Measurements from ENCODE around the gene ARHGAP22. TPM values are rescaled to one million over a fixed set of nuclear protein-coding genes. Genes with fewer than 3 reads are reported as not detected.

Gene ARHGAP22
- total and polyA plus RNA-seq, 2 of the 4 experiments (the other 2 are of a cell fraction): 28.3 to 30.2 TPM

- Histone ChIP-seq H3K4me3 (ENCODE audit: insufficient read depth, low read depth, low read length) (no peak overlapping the region), H2BK15ac (ENCODE audit: low read depth, low read length) (no peak overlapping the region), H3K4me2 (ENCODE audit: low read depth, low read length) (no peak overlapping the region), H2AK9ac (replicated peaks; ENCODE audit: low read depth, low read length, poor library complexity) (no peak overlapping the region), H3K4me1 (ENCODE audit: control insufficient read depth, insufficient read depth, low read length) (no peaks in the 10 kb centered on the region), H2AFZ (replicated peaks; ENCODE audit: low read length, poor library complexity) (no peak overlapping the region), H2AK5ac (ENCODE audit: low read depth, low read length) (no peak overlapping the region), H3K36me3 (ENCODE audit: control insufficient read depth, insufficient read depth, low read length) (peaks cover 5% of the 10 kb centered on the region), H3K56ac (ENCODE audit: extremely low read depth, insufficient read depth, low read length) (no peak overlapping the region), H3K23ac (ENCODE audit: low read depth, low read length) (no peak overlapping the region), H3K79me1 (ENCODE audit: low read depth in 1 of 2, low read length in 2 of 2) (peaks cover 21 to 70% of the 10 kb centered on the region in 2 experiments; a peak in 3 of 4 replicates), H3K4ac (ENCODE audit: low read depth, low read length) (no peak overlapping the region), H4K5ac (ENCODE audit: low read depth, low read length) (no peak overlapping the region), H2BK5ac (ENCODE audit: low read depth, low read length, poor library complexity, severe bottlenecking) (no peak overlapping the region), H3K14ac (replicated peaks; ENCODE audit: low read depth, low read length) (no peak overlapping the region), H3K27me3 (ENCODE audit: control insufficient read depth, insufficient read depth, low read length) (no peaks in the 10 kb centered on the region), H4K91ac (ENCODE audit: insufficient read depth, low read depth, low read length) (no peak overlapping the region), H3K18ac (ENCODE audit: low read depth, low read length) (no peak overlapping the region), H4K8ac (ENCODE audit: low read depth in 2 of 2, low read length in 2 of 2) (no peak overlapping the region), H3K9ac (ENCODE audit: low read depth, low read length) (no peak overlapping the region), H3K9me1 (ENCODE audit: insufficient read depth, low read length) (peaks cover 15% of the 10 kb centered on the region; the same call in 1 of the 2 replicates), H4K20me1 (ENCODE audit: insufficient read depth, low read length) (peaks cover 15% of the 10 kb centered on the region; the same call in 1 of the 2 replicates), H2BK20ac (ENCODE audit: low read depth, low read length) (no peak overlapping the region), H3K27ac (ENCODE audit: insufficient read depth, low read length) (no peak overlapping the region), H3K9me3 (ENCODE audit: control insufficient read depth, insufficient read depth, low read length) (no peaks in the 10 kb centered on the region), H2BK120ac (ENCODE audit: low read depth, low read length) (no peak overlapping the region)
- no peak for TF ChIP-seq POLR2A (IDR thresholded peaks at IDR 0.05; ENCODE audit: low read depth, low read length)
- TF ChIP-seq MAFK (IDR thresholded peaks at IDR 0.05; ENCODE audit: low read depth, low read length): no peak
- TF ChIP-seq MXI1 (IDR thresholded peaks at IDR 0.05; ENCODE audit: borderline replicate concordance, low read depth, low read length): no peak
- TF ChIP-seq ELK1 (IDR thresholded peaks at IDR 0.05; ENCODE audit: borderline replicate concordance, low read depth, low read length): no peak
- TF ChIP-seq RAD21 (IDR thresholded peaks at IDR 0.05; ENCODE audit: low read length): no peak
- no peak for TF ChIP-seq SMC3 (IDR thresholded peaks at IDR 0.05; ENCODE audit: low read depth, low read length)
- no peak for TF ChIP-seq RFX5 (IDR thresholded peaks at IDR 0.05; ENCODE audit: low read depth, low read length)
- no peak for TF ChIP-seq CHD1 (IDR thresholded peaks at IDR 0.05; ENCODE audit: low read depth, low read length)
- TF ChIP-seq BHLHE40 (IDR thresholded peaks at IDR 0.05; ENCODE audit: low read depth, low read length): no peak
- POLR2A ChIA-PET (ENCODE audit: unreplicated experiment): no interaction called here
- ATAC-seq (ENCODE audit: low read depth): no peak
- CTCF ChIA-PET: no interaction called here
- dilution Hi-C loops (cut with HindIII; ENCODE audit: low sequenced_read_pairs, unreplicated experiment): no loop called here
- no peak for DNase-seq
- intact Hi-C loops (cut with micrococcal nuclease): no loop called here
- in situ Hi-C loops (cut with MboI; ENCODE audit: low sequenced_read_pairs): no loop called here
- no TSS peak for BruUV-seq (replicated peaks)
- 87% methylated on average over 21 of the region's 30 CpGs; no CpG with 5 or more reads in 1 of the 2 experiments for WGBS, 2 experiments (ENCODE audit: extremely low coverage in 2 of 2, insufficient read length in 1 of 2)
Observed at GRCh38 chr10:48478980-48479811, 125.7 kb downstream of the ARHGAP22 start.

Data from IMR-90 (cell line).